Hepatocyte (in vitro differentiated cells): ENCODE measurements around the gene EPHB4. TPM values are rescaled to one million over a fixed set of nuclear protein-coding genes. Genes with fewer than 3 reads are reported as not detected.

Experiments
- DNase-seq: peaks from one replicate; pipeline ENCODE4 v3.0.0-alpha.2; 2016; ENCODE audit warnings: low spot score
- H2AFZ ChIP-seq: fragments of 200-600 bp; sonication (generic); 2 replicates; pipeline ENCODE4 v1.6.0; 2016; ENCODE audit warnings: antibody characterized with exemption, mild to moderate bottlenecking
- H3K27ac ChIP-seq: fragments of 200-600 bp; sonication (generic); 2 replicates; pipeline ENCODE4 v1.5.1; 2016; ENCODE audit warnings: mild to moderate bottlenecking
- H3K27me3 ChIP-seq: fragments of 200-600 bp; sonication (generic); 2 replicates; pipeline ENCODE4 v1.6.1; 2016
- H3K36me3 ChIP-seq: fragments of 200-600 bp; sonication (generic); replicated peaks from 2 replicates; pipeline ENCODE4 v1.5.1; 2016; ENCODE audit warnings: low read depth; ENCODE audit not compliant: insufficient read depth
- H3K4me1 ChIP-seq: fragments of 200-600 bp; sonication (generic); 2 replicates; pipeline ENCODE4 v1.5.1; 2016; ENCODE audit warnings: mild to moderate bottlenecking, moderate library complexity; ENCODE audit not compliant: insufficient read depth
- H3K4me2 ChIP-seq: fragments of 200-600 bp; sonication (generic); 2 replicates; pipeline ENCODE4 v1.6.0; 2016
- H3K4me3 ChIP-seq: fragments of 200-600 bp; sonication (generic); 2 replicates; pipeline ENCODE4 v1.5.1; 2016; ENCODE audit warnings: mild to moderate bottlenecking
- H3K79me2 ChIP-seq: fragments of 200-600 bp; sonication (generic); 2 replicates; pipeline ENCODE4 v1.6.0; 2017; ENCODE audit warnings: mild to moderate bottlenecking
- H3K9me2 ChIP-seq: fragments of 200-600 bp; sonication (generic); replicated peaks from 2 replicates; pipeline ENCODE4 v1.6.0; 2017; ENCODE audit warnings: mild to moderate bottlenecking; ENCODE audit not compliant: insufficient read depth
- H3K9me3 ChIP-seq: fragments of 200-600 bp; sonication (generic); 2 replicates; pipeline ENCODE4 v1.5.1; 2016; ENCODE audit warnings: low read depth, mild to moderate bottlenecking
- H4K20me1 ChIP-seq: fragments of 200-600 bp; sonication (generic); 2 replicates; pipeline ENCODE4 v1.6.0; 2016; ENCODE audit warnings: mild to moderate bottlenecking; ENCODE audit not compliant: insufficient read depth, poor library complexity, severe bottlenecking
- EZH2 ChIP-seq: fragments of 200-600 bp; sonication (generic); IDR thresholded peaks from 2 replicates; pipeline ENCODE4 v1.6.1; 2016; ENCODE audit warnings: antibody characterized with exemption, mild to moderate bottlenecking, borderline replicate concordance
- EZH2phosphoT487 ChIP-seq: fragments of 200-600 bp; sonication (generic); IDR thresholded peaks from one replicate; pipeline ENCODE4 v1.6.1; 2018; ENCODE audit warnings: antibody characterized with exemption, mild to moderate bottlenecking, low read depth, moderate library complexity; ENCODE audit not compliant: unreplicated experiment, severe bottlenecking
- WGBS: methylation state at CpG from one replicate; pipeline ENCODE4 v1.1.6; 2016; ENCODE audit warnings: low lambda C conversion rate; ENCODE audit errors: missing lambda C conversion rate; 5-methylcytosine and 5-hydroxymethylcytosine counted together
- microRNA-seq: library from miRNA; unstranded; fragments of <30 nt; microRNA quantifications from one replicate; pipeline ENCODE4, GENCODE V29; 2017
- polyA plus RNA-seq: library from polyadenylated mRNA; unstranded; fragments of >200 nt; fragmentation: Nextera tagmentation; extraction: Ambion mirVana; gene quantifications from 2 replicates; pipeline ENCODE4 v1.2.1, GENCODE V29; 2016
- small RNA-seq: library from RNA; depleted of rRNA; stranded (forward); fragments of <200 nt; gene quantifications from one replicate; pipeline ENCODE3, GENCODE V24; 2014
- total RNA-seq: library from RNA; depleted of rRNA; stranded (reverse); fragments of >200 nt; gene quantifications from 2 replicates; pipeline ENCODE4 v1.2.3, GENCODE V29; 2014
- TF ChIP-seq, protein P1 (sequence below): fragments of 200-600 bp; sonication (generic); IDR thresholded peaks from 2 replicates; pipeline ENCODE4 v1.5.1; 2016; ENCODE audit warnings: antibody characterized with exemption, mild to moderate bottlenecking; ENCODE audit not compliant: poor library complexity

Gene EPHB4
- total and polyA plus RNA-seq, 2 experiments from 2014 or later, result 51.6 to 61.1 TPM

DNA sequence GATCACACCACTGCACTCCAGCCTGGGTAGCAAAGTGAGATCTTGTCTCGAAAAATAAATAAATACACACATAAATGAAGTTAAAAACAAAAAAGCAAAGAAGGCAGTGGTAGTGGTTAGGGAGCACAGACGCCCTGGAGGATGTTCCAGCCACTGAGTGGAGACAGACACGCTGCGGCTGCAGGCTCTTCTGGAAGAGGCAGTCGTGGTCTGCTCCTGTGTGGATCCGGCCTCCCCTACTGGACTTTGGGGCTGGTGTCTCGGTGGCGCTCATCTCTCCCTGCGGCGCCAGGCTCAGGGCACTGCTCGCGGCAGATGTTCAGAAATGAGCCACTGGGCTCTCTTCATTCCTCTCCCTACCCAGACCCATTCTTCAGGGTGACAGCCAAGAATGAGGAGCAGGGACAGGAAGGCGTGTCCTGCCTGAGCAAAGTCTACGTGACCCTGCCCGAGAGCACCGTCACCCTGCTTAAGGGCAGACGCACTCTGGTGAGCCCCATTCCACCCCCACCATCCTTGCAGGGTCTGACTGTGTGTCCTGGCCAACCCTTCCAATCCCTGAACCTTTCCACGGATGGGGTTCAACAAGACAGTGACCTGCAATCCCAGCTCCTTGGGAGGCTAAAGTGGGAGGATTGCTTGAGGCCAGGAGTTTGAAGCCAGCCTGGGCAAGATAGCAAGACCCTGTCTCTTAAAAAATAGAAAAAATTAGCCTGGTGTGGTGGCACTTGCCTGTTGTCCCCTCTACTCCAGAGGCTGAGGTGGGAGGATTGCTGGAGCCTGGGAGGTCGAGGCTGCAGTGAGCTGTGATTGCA, 67.8 kb downstream of the EPHB4 start:
- H3K79me2 ChIP-seq, result no peaks in the 10 kb centered on the region
- no peaks in the 10 kb centered on the region for H3K27me3 ChIP-seq
- DNase-seq, result no peak
- H3K9me2 ChIP-seq, result no peaks in the 10 kb centered on the region
- no peak overlapping the region for H2AFZ ChIP-seq
- no peaks in the 10 kb centered on the region for H3K4me1 ChIP-seq
- no peak for TF ChIP-seq EZH2phosphoT487
- TF ChIP-seq, protein P1, sequence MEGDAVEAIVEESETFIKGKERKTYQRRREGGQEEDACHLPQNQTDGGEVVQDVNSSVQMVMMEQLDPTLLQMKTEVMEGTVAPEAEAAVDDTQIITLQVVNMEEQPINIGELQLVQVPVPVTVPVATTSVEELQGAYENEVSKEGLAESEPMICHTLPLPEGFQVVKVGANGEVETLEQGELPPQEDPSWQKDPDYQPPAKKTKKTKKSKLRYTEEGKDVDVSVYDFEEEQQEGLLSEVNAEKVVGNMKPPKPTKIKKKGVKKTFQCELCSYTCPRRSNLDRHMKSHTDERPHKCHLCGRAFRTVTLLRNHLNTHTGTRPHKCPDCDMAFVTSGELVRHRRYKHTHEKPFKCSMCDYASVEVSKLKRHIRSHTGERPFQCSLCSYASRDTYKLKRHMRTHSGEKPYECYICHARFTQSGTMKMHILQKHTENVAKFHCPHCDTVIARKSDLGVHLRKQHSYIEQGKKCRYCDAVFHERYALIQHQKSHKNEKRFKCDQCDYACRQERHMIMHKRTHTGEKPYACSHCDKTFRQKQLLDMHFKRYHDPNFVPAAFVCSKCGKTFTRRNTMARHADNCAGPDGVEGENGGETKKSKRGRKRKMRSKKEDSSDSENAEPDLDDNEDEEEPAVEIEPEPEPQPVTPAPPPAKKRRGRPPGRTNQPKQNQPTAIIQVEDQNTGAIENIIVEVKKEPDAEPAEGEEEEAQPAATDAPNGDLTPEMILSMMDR, result no peak
- no peak for TF ChIP-seq EZH2
- H3K9me3 ChIP-seq, result no peaks in the 10 kb centered on the region
- no peaks in the 10 kb centered on the region for H3K36me3 ChIP-seq
- no peak overlapping the region for H3K4me3 ChIP-seq
- no peak overlapping the region for H3K27ac ChIP-seq
- 80% methylated on average over 19 of the region's 19 CpGs for WGBS
- H4K20me1 ChIP-seq, result no peaks in the 10 kb centered on the region
- no peak overlapping the region for H3K4me2 ChIP-seq

DNA sequence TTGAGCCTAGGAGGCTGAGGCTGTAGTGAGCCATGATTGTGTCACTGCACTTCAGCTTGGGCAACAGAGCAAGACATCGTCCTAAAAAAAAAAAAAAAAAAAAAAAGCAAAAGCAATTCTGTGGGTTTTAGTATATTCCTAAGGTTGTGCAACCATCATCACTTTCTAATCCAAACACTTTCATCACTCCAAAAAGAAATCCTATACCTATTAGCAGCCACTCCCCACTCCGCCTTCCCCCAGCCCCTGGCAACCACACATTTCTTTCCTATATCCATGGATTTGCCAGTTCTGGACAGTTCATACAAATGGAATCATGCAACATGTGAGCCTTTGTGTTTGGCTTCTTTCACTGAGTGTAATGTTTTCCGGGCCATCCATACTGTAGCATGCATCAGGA, 73.6 kb downstream of the EPHB4 start:
- H3K9me3 ChIP-seq, result no peaks in the 10 kb centered on the region
- no peaks in the 10 kb centered on the region for H3K9me2 ChIP-seq
- TF ChIP-seq EZH2 (no peak), EZH2phosphoT487 (no peak)
- TF ChIP-seq, protein P1, result no peak
- no peaks in the 10 kb centered on the region for H3K4me1 ChIP-seq
- H4K20me1 ChIP-seq, result no peaks in the 10 kb centered on the region
- H3K79me2 ChIP-seq, result no peaks in the 10 kb centered on the region
- peaks cover 14% of the 10 kb centered on the region for H3K27me3 ChIP-seq
- DNase-seq, result no peak
- H3K4me2 ChIP-seq, result no peak overlapping the region
- H3K27ac ChIP-seq, result no peak overlapping the region
- 85% methylated on average over 3 of the region's 3 CpGs for WGBS
- H2AFZ ChIP-seq, result no peak overlapping the region
- H3K4me3 ChIP-seq, result no peak overlapping the region
- H3K36me3 ChIP-seq, result no peaks in the 10 kb centered on the region

DNA sequence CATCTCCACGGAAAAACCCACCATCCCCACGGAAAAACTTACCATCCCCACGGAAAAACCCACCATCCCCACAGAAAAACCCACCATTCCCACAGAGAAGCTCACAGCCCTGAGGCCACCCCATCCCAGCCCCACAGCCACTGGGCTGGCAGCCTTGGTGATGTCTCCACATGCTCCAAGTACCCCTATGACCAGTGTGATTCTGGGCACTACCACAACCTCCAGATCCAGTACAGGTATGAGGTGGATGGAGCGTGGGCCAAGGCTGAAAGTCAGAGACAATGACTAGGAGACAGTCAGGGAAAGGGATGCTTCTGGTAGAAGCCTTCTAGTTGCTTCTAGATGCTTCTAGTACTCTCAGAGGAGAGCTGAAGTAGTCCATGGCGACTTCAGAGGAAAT, 74.3 kb downstream of the EPHB4 start:
- 87% methylated on average over 5 of the region's 5 CpGs for WGBS
- H3K79me2 ChIP-seq, result no peaks in the 10 kb centered on the region
- TF ChIP-seq, protein P1, result no peak
- no peak for TF ChIP-seq EZH2phosphoT487
- no peak for TF ChIP-seq EZH2
- DNase-seq, result no peak
- H3K4me1 ChIP-seq, result no peaks in the 10 kb centered on the region
- H2AFZ ChIP-seq, result no peak overlapping the region
- no peaks in the 10 kb centered on the region for H3K36me3 ChIP-seq
- H3K27me3 ChIP-seq, result peaks cover 14% of the 10 kb centered on the region
- no peak overlapping the region for H3K27ac ChIP-seq
- H3K9me3 ChIP-seq, result no peaks in the 10 kb centered on the region
- H4K20me1 ChIP-seq, result no peaks in the 10 kb centered on the region
- H3K4me2 ChIP-seq, result no peak overlapping the region
- no peaks in the 10 kb centered on the region for H3K9me2 ChIP-seq
- no peak overlapping the region for H3K4me3 ChIP-seq

Small RNA genes within 50 kb of the gene (microRNA-seq; reads per million reads assigned to microRNA genes)
- 2.2 reads per million for gene MIR6875

Small RNA genes within 50 kb of the gene (small RNA-seq; reads per million reads assigned to genes)
- not detected for gene RN7SL750P

Other genes with a start within 250 kb of the EPHB4 start
- 34.0 and 40.3 TPM in 2 replicates for gene LRCH4, start 241.4 kb downstream of the EPHB4 start, total RNA-seq
- 105 and 129 TPM in 2 replicates for gene LRCH4, start 241.4 kb downstream of the EPHB4 start, polyA plus RNA-seq
- gene FBXO24, start 241.2 kb downstream of the EPHB4 start, total RNA-seq, result 1.1 and 1.4 TPM in 2 replicates
- 0.49 and 1.6 TPM in 2 replicates for gene FBXO24, start 241.2 kb downstream of the EPHB4 start, polyA plus RNA-seq
- 64.2 and 90.0 TPM in 2 replicates for gene PCOLCE, start 225.2 kb downstream of the EPHB4 start, total RNA-seq
- gene PCOLCE, start 225.2 kb downstream of the EPHB4 start, polyA plus RNA-seq, result 249 and 343 TPM in 2 replicates
- 8.8 and 10.4 TPM in 2 replicates for gene MOSPD3, start 215.0 kb downstream of the EPHB4 start, total RNA-seq
- 39.2 and 44.4 TPM in 2 replicates for gene MOSPD3, start 215.0 kb downstream of the EPHB4 start, polyA plus RNA-seq
- gene TFR2, start 186.0 kb downstream of the EPHB4 start, total RNA-seq, result 12.5 and 13.5 TPM in 2 replicates
- gene TFR2, start 186.0 kb downstream of the EPHB4 start, polyA plus RNA-seq, result 11.1 and 16.8 TPM in 2 replicates
- gene ACTL6B, start 171.1 kb downstream of the EPHB4 start, total RNA-seq, result not detected in 2 replicates
- not detected in 2 replicates for gene ACTL6B, start 171.1 kb downstream of the EPHB4 start, polyA plus RNA-seq
- 99.6 and 111 TPM in 2 replicates for gene GNB2, start 153.8 kb downstream of the EPHB4 start, total RNA-seq
- gene GNB2, start 153.8 kb downstream of the EPHB4 start, polyA plus RNA-seq, result 204 and 222 TPM in 2 replicates
- 14.2 and 17.6 TPM in 2 replicates for gene GIGYF1, start 133.3 kb downstream of the EPHB4 start, total RNA-seq
- 13.2 and 16.8 TPM in 2 replicates for gene GIGYF1, start 133.3 kb downstream of the EPHB4 start, polyA plus RNA-seq
- 30.1 and 39.2 TPM in 2 replicates for gene POP7, start 121.4 kb downstream of the EPHB4 start, total RNA-seq
- 48.7 and 59.2 TPM in 2 replicates for gene POP7, start 121.4 kb downstream of the EPHB4 start, polyA plus RNA-seq
- gene EPO, start 107.1 kb downstream of the EPHB4 start, total RNA-seq, result 0.16 and 1.3 TPM in 2 replicates
- gene EPO, start 107.1 kb downstream of the EPHB4 start, polyA plus RNA-seq, result 0.11 TPM in 1 of 2 replicates, not detected in the other
- not detected in 2 replicates for gene ZAN, start 93.9 kb downstream of the EPHB4 start, total RNA-seq
- not detected in 2 replicates for gene ZAN, start 93.9 kb downstream of the EPHB4 start, polyA plus RNA-seq
- gene SLC12A9, start 25.2 kb upstream of the EPHB4 start, total RNA-seq, result 15.4 and 21.3 TPM in 2 replicates
- 17.1 and 23.5 TPM in 2 replicates for gene SLC12A9, start 25.2 kb upstream of the EPHB4 start, polyA plus RNA-seq
- gene TRIP6, start 39.9 kb upstream of the EPHB4 start, total RNA-seq, result 54.0 and 57.5 TPM in 2 replicates
- 70.3 and 98.9 TPM in 2 replicates for gene TRIP6, start 39.9 kb upstream of the EPHB4 start, polyA plus RNA-seq
- 35.8 and 49.1 TPM in 2 replicates for gene SRRT, start 47.6 kb upstream of the EPHB4 start, total RNA-seq
- 91.7 and 135 TPM in 2 replicates for gene SRRT, start 47.6 kb upstream of the EPHB4 start, polyA plus RNA-seq
- 3.9 TPM in 2 replicates for gene UFSP1, start 62.2 kb upstream of the EPHB4 start, total RNA-seq
- 4.2 and 4.3 TPM in 2 replicates for gene UFSP1, start 62.2 kb upstream of the EPHB4 start, polyA plus RNA-seq
- gene ACHE, start 68.4 kb upstream of the EPHB4 start, total RNA-seq, result 3.2 and 4.6 TPM in 2 replicates
- 16.3 and 18.3 TPM in 2 replicates for gene ACHE, start 68.4 kb upstream of the EPHB4 start, polyA plus RNA-seq
- gene MUC3A, start 122.0 kb upstream of the EPHB4 start, total RNA-seq, result 1.9 and 4.9 TPM in 2 replicates
- gene MUC3A, start 122.0 kb upstream of the EPHB4 start, polyA plus RNA-seq, result 9.4 and 10.6 TPM in 2 replicates
- 4.0 and 8.5 TPM in 2 replicates for gene MUC12, start 142.0 kb upstream of the EPHB4 start, total RNA-seq
- 7.3 and 9.2 TPM in 2 replicates for gene MUC12, start 142.0 kb upstream of the EPHB4 start, polyA plus RNA-seq
- gene MUC17, start 192.6 kb upstream of the EPHB4 start, total RNA-seq, result 8.7 and 18.3 TPM in 2 replicates
- gene MUC17, start 192.6 kb upstream of the EPHB4 start, polyA plus RNA-seq, result 2.9 and 5.5 TPM in 2 replicates